Loucy (cell line): ENCODE measurements around the gene GPR63.

Experiments
- H2AFZ ChIP-seq: fragments of 200-600 bp; sonication (generic); 2 replicates; pipeline ENCODE4 v1.6.0; 2016; ENCODE audit warnings: antibody characterized with exemption, mild to moderate bottlenecking, low read length, moderate library complexity
- H3F3A ChIP-seq: fragments of 200-600 bp; 2 replicates; pipeline ENCODE4 v1.6.0; 2016; ENCODE audit warnings: antibody characterized with exemption, low read depth, mild to moderate bottlenecking
- H3K27me3 ChIP-seq: fragments of 200-600 bp; sonication (generic); 2 replicates; pipeline ENCODE4 v1.6.1; 2014; ENCODE audit warnings: low read length, mild to moderate bottlenecking; ENCODE audit not compliant: insufficient read depth, poor library complexity, severe bottlenecking
- H3K36me3 ChIP-seq: fragments of 200-600 bp; sonication (generic); 2 replicates; pipeline ENCODE4 v1.6.1; 2016; ENCODE audit warnings: low read length; ENCODE audit not compliant: insufficient read depth
- H3K4me1 ChIP-seq: fragments of 200-600 bp; sonication (generic); 2 replicates; pipeline ENCODE4 v1.5.1; 2014; ENCODE audit warnings: low read length, mild to moderate bottlenecking; ENCODE audit not compliant: insufficient read depth, poor library complexity, severe bottlenecking
- H3K4me2 ChIP-seq: fragments of 200-600 bp; sonication (generic); 2 replicates; pipeline ENCODE4 v1.6.0; 2014; ENCODE audit warnings: antibody characterized with exemption, low read length, low read depth, mild to moderate bottlenecking; ENCODE audit not compliant: poor library complexity, severe bottlenecking
- H3K4me3 ChIP-seq: fragments of 200-600 bp; sonication (generic); 2 replicates; pipeline ENCODE4 v1.5.1; 2014; ENCODE audit warnings: low read length, mild to moderate bottlenecking, mixed read lengths; ENCODE audit not compliant: poor library complexity, severe bottlenecking
- H3K79me2 ChIP-seq: fragments of 200-600 bp; sonication (generic); 2 replicates; pipeline ENCODE4 v1.6.1; 2014; ENCODE audit warnings: low read length; ENCODE audit not compliant: insufficient read depth
- H3K9ac ChIP-seq: fragments of 200-600 bp; sonication (generic); 2 replicates; pipeline ENCODE4 v1.6.0; 2014; ENCODE audit warnings: mild to moderate bottlenecking, low read depth, low read length, moderate library complexity; ENCODE audit not compliant: poor library complexity, severe bottlenecking
- H3K9me2 ChIP-seq: fragments of 200-600 bp; sonication (generic); replicated peaks from 2 replicates; pipeline ENCODE4 v1.6.1; 2016; ENCODE audit warnings: low read depth, low read length, mixed read lengths
- H3K9me3 ChIP-seq: fragments of 200-600 bp; sonication (generic); 2 replicates; pipeline ENCODE4 v1.6.1; 2014; ENCODE audit warnings: mild to moderate bottlenecking, antibody characterized with exemption, low read length, low read depth; ENCODE audit not compliant: insufficient read depth
- H4K20me1 ChIP-seq: fragments of 200-600 bp; sonication (generic); 2 replicates; pipeline ENCODE4 v1.6.0; 2014; ENCODE audit warnings: antibody characterized with exemption, low read length, mild to moderate bottlenecking; ENCODE audit not compliant: insufficient read depth, poor library complexity, severe bottlenecking
- EZH2phosphoT487 ChIP-seq: fragments of 200-600 bp; IDR thresholded peaks from 2 replicates; pipeline ENCODE4 v1.6.1; 2018; ENCODE audit warnings: antibody characterized with exemption, mild to moderate bottlenecking, moderate library complexity, borderline replicate concordance
- TF ChIP-seq, protein P1 (sequence below): fragments of 200-600 bp; sonication (generic); conservative IDR thresholded peaks from 2 replicates; pipeline ENCODE4 v1.5.1; 2014; ENCODE audit warnings: mild to moderate bottlenecking, antibody characterized with exemption, low read length

Gene GPR63

DNA sequence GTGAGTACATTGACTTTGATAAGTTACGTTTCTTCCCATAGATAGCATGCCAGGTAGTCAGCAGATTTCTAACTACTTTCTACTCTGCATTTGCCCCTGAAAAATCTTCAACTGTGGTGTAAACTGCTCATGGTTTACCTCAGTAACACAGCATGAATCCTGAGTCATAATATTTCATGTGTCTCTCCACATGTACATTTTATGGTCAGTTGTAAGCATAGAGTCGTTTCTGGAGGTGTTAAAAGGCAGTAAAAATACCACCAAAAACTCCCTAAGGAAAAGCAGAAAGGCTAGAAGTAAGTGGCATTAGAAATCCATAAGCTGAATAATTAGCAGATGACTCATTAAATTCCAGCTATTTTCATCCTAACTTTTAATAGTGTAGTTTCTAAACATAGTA, 4.1 kb upstream of the GPR63 start:
- H3K9ac ChIP-seq: no peak overlapping the region
- H3K27me3 ChIP-seq: no peaks in the 10 kb centered on the region
- H3K79me2 ChIP-seq: no peaks in the 10 kb centered on the region
- H3K4me2 ChIP-seq: no peak overlapping the region
- no peaks in the 10 kb centered on the region for H3K9me2 ChIP-seq
- H4K20me1 ChIP-seq: no peaks in the 10 kb centered on the region
- no peak overlapping the region for H2AFZ ChIP-seq
- H3K9me3 ChIP-seq: no peaks in the 10 kb centered on the region
- no peak overlapping the region for H3K4me3 ChIP-seq
- TF ChIP-seq, protein P1, sequence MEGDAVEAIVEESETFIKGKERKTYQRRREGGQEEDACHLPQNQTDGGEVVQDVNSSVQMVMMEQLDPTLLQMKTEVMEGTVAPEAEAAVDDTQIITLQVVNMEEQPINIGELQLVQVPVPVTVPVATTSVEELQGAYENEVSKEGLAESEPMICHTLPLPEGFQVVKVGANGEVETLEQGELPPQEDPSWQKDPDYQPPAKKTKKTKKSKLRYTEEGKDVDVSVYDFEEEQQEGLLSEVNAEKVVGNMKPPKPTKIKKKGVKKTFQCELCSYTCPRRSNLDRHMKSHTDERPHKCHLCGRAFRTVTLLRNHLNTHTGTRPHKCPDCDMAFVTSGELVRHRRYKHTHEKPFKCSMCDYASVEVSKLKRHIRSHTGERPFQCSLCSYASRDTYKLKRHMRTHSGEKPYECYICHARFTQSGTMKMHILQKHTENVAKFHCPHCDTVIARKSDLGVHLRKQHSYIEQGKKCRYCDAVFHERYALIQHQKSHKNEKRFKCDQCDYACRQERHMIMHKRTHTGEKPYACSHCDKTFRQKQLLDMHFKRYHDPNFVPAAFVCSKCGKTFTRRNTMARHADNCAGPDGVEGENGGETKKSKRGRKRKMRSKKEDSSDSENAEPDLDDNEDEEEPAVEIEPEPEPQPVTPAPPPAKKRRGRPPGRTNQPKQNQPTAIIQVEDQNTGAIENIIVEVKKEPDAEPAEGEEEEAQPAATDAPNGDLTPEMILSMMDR: no peak
- TF ChIP-seq EZH2phosphoT487: no peak
- no peaks in the 10 kb centered on the region for H3K4me1 ChIP-seq
- H3K36me3 ChIP-seq: no peaks in the 10 kb centered on the region
- no peaks in the 10 kb centered on the region for H3F3A ChIP-seq

DNA sequence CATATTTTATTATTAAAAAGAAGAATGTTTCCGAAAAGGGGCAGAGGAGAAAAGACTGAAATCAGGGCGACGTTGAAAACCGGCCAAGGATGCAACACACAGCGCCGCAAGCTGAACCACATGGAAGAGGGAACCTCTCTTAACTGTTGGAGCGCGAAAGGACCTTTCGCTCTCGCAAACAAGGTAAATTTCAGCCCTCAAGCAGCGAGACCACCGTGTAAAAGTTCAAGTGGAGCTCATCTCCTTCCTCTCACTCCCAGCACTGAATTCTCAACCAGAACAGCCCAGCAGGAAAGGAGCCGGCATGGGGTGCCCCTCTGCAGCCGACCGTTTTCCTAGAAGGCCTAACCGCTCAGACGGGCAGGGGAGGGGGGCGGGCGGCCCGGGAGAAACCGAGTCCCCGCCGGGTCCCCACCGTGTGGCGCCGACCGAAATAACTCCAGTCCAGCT, 621 bp downstream of the GPR63 start:
- Histone ChIP-seq H3K79me2 (no peaks in the 10 kb centered on the region), H3K4me3 (peak overlapping the region; percentile 77), H3K36me3 (no peaks in the 10 kb centered on the region), H3K27me3 (no peaks in the 10 kb centered on the region), H3K4me2 (peak overlapping the region; percentile 64), H3K9ac (peak overlapping the region; percentile 69), H3K9me2 (no peaks in the 10 kb centered on the region), H3F3A (no peaks in the 10 kb centered on the region), H4K20me1 (no peaks in the 10 kb centered on the region), H3K9me3 (no peaks in the 10 kb centered on the region), H2AFZ (peak overlapping the region; percentile 69), H3K4me1 (peaks cover 13% of the 10 kb centered on the region)
- no peak for TF ChIP-seq EZH2phosphoT487
- TF ChIP-seq, protein P1: no peak

DNA sequence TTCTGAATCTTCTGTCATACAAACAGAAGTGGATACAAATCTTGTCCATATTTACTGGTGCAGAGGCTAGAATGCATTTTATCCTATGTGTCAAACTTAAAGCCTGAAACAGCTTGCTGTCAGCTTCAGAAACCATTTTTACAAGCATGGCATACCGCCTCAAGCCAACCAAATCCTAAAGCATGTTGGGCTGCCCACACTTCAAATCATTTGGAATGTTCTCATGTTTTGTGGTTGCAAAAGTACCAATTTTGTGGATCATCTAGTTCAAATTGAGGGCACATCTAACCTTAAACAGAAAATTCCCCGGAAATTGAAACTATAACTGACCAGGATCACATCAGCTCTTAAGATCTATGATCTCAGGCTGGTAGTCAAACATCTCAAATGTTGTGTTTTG, 3.2 kb downstream of the GPR63 start:
- Histone ChIP-seq H3K9me3 (no peaks in the 10 kb centered on the region), H3K9ac (no peak overlapping the region), H4K20me1 (no peaks in the 10 kb centered on the region), H3K9me2 (no peaks in the 10 kb centered on the region), H3K4me2 (peak overlapping the region; percentile 41), H3K4me1 (peaks cover 13% of the 10 kb centered on the region), H2AFZ (no peak overlapping the region), H3K36me3 (no peaks in the 10 kb centered on the region), H3K4me3 (no peak overlapping the region), H3K27me3 (no peaks in the 10 kb centered on the region), H3K79me2 (no peaks in the 10 kb centered on the region), H3F3A (peaks cover 6% of the 10 kb centered on the region; the same call in 1 of the 2 replicates)
- TF ChIP-seq EZH2phosphoT487: no peak
- TF ChIP-seq, protein P1: no peak
